ENCODE results near the gene PMM2. TPM values are rescaled to one million over a fixed set of nuclear protein-coding genes. Genes with fewer than 3 reads are reported as not detected.
A peak's percentile ranks its signal among the peaks of the same experiment; 100 is the strongest.

PMM2 gene
- total and polyA plus RNA-seq, 2 donors (not counting 3 experiments of a cell fraction or from before 2014, with no cell fraction given): 29.0 to 61.3 TPM

GRCh38 chr16:8828541-8829165 lies 31.0 kb downstream of the PMM2 start:
- Histone ChIP-seq H3K79me2 (ENCODE audit: control insufficient read depth, insufficient read depth, low read length) (peaks cover 9% of the 10 kb centered on the region), H3K9me3 (replicated peaks; ENCODE audit: control insufficient read depth, insufficient read depth, low read length) (no peaks in the 10 kb centered on the region), H3K36me3 (ENCODE audit: control insufficient read depth in 2 of 2, extremely low read depth in 1 of 2, insufficient read depth in 2 of 2, low read length in 2 of 2) (peaks cover 9 to 11% of the 10 kb centered on the region in 2 experiments), H3K4me3 (replicated peaks in 1 of 3; ENCODE audit: insufficient read depth in 1 of 3, low read depth in 1 of 3, low read length in 3 of 3) (no peak overlapping the region), H3K27ac (ENCODE audit: insufficient read depth, low read depth, low read length) (peak overlapping the region; percentile 36), H3K9me1 (replicated peaks; ENCODE audit: control insufficient read depth, extremely low read depth, insufficient read depth, low read length) (no peaks in the 10 kb centered on the region), H2AFZ (ENCODE audit: low read depth, low read length) (no peak overlapping the region), H3K27me3 (ENCODE audit: control insufficient read depth in 2 of 2, insufficient read depth in 2 of 2, low read length in 2 of 2) (no peaks in the 10 kb centered on the region), H3K9ac (replicated peaks; ENCODE audit: extremely low read depth, insufficient read depth, low read length) (no peak overlapping the region), H3K4me1 (ENCODE audit: control insufficient read depth, extremely low read depth, insufficient read depth, low read length) (peaks cover 18% of the 10 kb centered on the region), H3K4me2 (ENCODE audit: insufficient read depth, low read length) (peak overlapping the region; percentile 10), H4K20me1 (replicated peaks; ENCODE audit: control insufficient read depth, extremely low read depth, insufficient read depth, low read length) (no peaks in the 10 kb centered on the region)
- dilution Hi-C loops (cut with MboI; ENCODE audit: extremely low pct_ligation_motif_present, low sequenced_read_pairs): no loop called here
- ChIA-PET POLR2A (interaction anchor here (0.7 kb wide), 1 partner anchor 40 kb away, joined by 4 read pairs; the partner anchor contains the start of gene CARHSP1), CTCF (interaction anchor here (0.7 to 2.2 kb wide), 10 partner anchors 12 to 180 kb away, joined by 3 to 22 read pairs (median 4); partner anchors contain the start of genes CARHSP1 and LITAFD)
- peak; percentile 12 for TF ChIP-seq POLR2AphosphoS5 (IDR thresholded peaks at IDR 0.05; ENCODE audit: insufficient read depth, low read depth, low read length)
- TF ChIP-seq, protein P1, sequence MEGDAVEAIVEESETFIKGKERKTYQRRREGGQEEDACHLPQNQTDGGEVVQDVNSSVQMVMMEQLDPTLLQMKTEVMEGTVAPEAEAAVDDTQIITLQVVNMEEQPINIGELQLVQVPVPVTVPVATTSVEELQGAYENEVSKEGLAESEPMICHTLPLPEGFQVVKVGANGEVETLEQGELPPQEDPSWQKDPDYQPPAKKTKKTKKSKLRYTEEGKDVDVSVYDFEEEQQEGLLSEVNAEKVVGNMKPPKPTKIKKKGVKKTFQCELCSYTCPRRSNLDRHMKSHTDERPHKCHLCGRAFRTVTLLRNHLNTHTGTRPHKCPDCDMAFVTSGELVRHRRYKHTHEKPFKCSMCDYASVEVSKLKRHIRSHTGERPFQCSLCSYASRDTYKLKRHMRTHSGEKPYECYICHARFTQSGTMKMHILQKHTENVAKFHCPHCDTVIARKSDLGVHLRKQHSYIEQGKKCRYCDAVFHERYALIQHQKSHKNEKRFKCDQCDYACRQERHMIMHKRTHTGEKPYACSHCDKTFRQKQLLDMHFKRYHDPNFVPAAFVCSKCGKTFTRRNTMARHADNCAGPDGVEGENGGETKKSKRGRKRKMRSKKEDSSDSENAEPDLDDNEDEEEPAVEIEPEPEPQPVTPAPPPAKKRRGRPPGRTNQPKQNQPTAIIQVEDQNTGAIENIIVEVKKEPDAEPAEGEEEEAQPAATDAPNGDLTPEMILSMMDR (IDR thresholded peaks at IDR 0.05; ENCODE audit: extremely low read depth in 1 of 2, insufficient read depth in 1 of 2, low read depth in 1 of 2, low read length in 2 of 2): no peak
- TF ChIP-seq GATA2 (IDR thresholded peaks at IDR 0.05; ENCODE audit: insufficient read depth, insufficient read length, low read depth, low read length): no peak
- no peak for TF ChIP-seq MYC (IDR thresholded peaks at IDR 0.05; ENCODE audit: low read depth, low read length)
- peak; percentile 51 for TF ChIP-seq FOS (IDR thresholded peaks at IDR 0.05; ENCODE audit: borderline replicate concordance, insufficient read depth, low read length)
- peak; percentile 49 for TF ChIP-seq JUN (IDR thresholded peaks at IDR 0.05; ENCODE audit: borderline replicate concordance, insufficient read depth, insufficient read length, low read depth)
- FAIRE-seq (peak; percentile 58), DNase-seq (ENCODE audit: low read depth, low spot score) (peak; percentile 69)
- BruUV-seq (replicated peaks): no TSS peak
- intact Hi-C loops (cut with micrococcal nuclease): no loop called here
